GM18867 (cell line): ENCODE results near the gene TNFRSF12A.

Source experiments
- ATAC-seq: cut with Tn5 transposase; IDR thresholded peaks from one replicate; pipeline ENCODE4 v1.9.1; 2021; ENCODE audit warnings: mild to moderate bottlenecking, moderate library complexity; ENCODE audit not compliant: unreplicated experiment

Gene TNFRSF12A

DNA sequence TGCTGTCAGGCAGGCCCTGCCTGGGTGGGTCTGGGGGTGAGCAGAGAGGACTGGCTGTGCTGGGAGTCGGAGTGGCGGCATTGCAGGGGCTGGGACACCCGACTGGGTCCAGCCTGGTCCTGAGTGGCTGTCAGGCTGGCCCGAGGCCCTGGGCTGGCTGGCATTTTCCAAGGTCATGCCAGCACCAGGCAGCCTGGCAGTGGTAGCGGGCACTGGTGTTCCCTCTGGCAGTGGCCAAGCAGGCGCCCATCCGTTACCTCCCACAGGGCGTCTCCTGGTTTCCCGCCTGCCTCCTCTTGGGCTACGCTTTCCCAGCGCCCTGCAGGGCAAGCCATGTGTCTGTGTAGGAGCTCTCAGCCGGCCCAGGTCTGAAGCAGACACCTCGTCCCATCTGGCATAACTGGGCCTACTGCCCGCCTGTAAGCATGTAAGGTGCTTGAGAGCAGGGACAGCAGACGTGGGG, 34.2 kb upstream of the TNFRSF12A start:
- ATAC-seq, result no peak

GRCh38 chr16:2986623-2987188, 33.5 kb upstream of the TNFRSF12A start:
- no peak for ATAC-seq

GRCh38 chr16:2987286-2987685, 32.9 kb upstream of the TNFRSF12A start:
- ATAC-seq, result no peak

DNA sequence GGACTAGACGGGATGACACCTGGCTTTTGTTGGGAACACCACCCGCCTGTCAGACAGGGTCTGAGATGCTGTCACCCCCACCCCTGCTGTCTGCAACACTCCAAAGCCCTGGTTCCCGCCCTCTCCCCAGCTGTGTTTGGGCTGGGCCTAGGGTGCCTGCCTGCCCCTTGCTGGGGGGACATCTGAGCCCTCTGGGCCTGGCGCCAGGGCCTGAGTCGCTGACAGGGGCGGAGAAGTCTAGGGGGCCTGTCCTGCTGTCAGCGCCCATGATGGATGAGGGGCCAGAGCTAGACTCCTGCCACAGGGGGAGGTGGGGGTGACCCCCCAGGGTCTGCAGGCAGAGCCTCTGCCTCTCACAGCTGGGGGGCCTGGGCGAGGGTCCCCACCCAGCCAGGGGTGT, 32.3 kb upstream of the TNFRSF12A start:
- ATAC-seq, result no peak

GRCh38 chr16:2988590-2989099, 31.5 kb upstream of the TNFRSF12A start:
- ATAC-seq, result no peak

DNA sequence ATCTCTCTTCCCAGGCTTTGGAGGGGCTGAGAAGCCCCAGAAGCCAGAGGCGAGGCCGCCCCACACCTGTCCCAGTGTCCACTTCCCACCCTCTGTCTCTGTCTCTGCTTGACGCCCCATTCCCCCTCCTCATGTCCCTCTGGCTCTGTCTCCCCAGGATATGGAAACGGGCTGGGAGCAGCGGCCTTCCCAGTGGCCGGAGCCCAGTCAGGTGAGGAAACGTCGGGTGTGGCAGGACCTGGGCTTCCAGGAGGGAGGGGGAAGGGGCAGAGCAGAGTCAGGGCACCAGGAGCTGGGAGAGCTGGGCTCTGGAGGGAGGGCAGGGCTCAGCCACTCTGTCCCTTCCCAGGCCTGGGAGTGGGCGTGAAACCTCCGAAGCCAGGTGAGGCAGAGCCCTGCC, 29.3 kb upstream of the TNFRSF12A start:
- ATAC-seq, result no peak

- no peak for ATAC-seq
These were observed 28.5 kb upstream of the TNFRSF12A start for GRCh38 chr16:2991566-2992261.

DNA sequence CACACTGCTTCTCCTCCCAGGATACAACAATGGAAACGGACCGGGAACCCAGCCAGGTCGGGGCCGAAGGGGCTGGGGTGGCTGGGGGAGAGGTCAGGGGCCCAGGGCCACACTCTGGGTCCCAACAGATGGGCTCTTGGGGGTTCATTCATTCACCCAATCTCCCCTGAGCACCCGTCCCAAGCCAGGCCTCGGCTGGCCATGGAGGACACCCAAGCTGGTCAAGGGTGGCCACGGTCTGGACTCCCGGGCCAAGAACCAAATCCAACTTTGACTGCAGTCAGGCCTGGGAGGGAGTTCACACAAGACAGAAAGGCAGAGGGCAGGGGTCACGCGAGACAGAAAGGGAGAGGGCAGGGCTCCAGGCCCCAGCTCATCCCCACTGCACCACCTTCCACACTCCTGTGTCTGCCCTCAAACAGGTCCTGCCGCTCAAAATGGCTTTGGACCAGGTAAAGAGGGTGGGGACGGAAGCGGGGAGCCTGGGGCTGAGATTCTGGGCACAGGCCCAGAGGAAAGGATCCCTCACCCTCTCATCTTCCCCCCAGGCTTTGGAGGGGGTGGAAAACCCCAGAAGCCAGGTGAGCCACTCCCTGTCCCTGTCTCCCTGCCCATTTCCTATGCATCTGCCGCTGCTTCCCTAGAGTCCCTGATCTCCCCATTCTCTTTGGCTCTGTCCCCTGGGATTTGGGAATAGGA, 27.6 kb upstream of the TNFRSF12A start:
- no peak for ATAC-seq

DNA sequence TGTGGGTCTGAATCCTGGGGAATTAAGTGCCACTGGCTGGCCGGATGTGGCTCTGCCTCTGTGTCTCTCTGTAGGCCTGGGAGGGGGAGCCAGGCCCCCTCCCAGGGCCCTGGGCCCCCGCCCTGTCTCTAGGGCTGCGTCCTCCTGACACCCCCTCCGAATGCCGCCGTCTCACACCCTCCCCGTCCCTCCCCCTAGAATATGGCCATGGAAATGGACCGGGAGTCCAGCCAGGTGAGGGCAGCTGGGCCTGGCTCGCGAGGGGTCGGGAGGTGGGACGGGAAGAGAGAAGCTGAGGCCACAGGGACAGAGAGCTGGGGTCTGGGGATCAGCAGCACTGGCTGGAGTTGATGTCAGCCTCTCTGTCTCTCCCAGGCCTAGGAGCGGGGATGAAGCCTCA, 23.9 kb upstream of the TNFRSF12A start:
- ATAC-seq, result no peak

- ATAC-seq, result no peak
These were observed 20.2 kb upstream of the TNFRSF12A start for GRCh38 chr16:2999929-3000328.

- no peak for ATAC-seq
These were observed 19.6 kb upstream of the TNFRSF12A start for GRCh38 chr16:3000540-3000939.

DNA sequence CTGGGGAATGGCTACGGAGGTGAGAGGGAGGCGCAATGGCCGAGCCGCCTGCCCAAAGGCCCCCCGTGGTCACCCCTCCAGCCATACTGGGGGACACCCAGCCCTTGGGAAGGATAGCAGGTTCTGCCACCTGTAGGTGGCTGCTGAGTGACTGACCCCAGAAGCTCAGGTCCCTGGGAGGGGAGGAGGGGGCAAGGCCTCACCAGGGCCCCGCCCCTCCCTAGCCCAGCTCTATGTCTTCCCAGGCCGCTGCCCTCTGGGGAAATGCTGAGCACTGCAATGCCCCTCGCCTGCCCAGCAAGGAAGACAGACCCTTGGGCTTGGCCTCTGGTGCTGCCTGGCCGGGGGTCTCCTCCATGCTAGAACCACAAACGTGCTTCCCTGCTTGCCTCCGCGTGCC, 18.9 kb upstream of the TNFRSF12A start:
- ATAC-seq, result no peak

- peak; percentile 94 for ATAC-seq
These were observed 16.4 kb upstream of the TNFRSF12A start for GRCh38 chr16:3003582-3004270.

DNA sequence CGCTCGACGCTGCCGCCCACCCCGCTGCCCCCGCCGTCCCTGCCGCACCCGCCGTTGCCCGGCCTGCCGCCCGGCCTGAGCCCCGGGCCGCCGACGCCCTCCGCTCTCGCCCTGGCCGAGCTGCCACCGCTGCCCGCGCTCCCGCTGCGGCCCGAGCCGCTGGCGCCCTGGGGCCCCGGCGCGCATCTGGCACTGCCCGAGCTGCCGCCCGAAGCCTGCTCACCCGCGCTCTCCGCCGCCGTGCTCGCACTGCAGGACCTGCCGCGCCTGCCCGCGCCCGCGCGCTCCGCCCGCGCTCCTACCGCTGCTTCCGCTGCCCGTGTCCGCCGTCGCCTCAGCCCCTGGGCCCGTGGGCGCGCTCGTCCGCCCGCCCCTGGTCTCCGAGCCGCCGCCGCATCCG, 15.8 kb upstream of the TNFRSF12A start:
- ATAC-seq, result peak; percentile 11

DNA sequence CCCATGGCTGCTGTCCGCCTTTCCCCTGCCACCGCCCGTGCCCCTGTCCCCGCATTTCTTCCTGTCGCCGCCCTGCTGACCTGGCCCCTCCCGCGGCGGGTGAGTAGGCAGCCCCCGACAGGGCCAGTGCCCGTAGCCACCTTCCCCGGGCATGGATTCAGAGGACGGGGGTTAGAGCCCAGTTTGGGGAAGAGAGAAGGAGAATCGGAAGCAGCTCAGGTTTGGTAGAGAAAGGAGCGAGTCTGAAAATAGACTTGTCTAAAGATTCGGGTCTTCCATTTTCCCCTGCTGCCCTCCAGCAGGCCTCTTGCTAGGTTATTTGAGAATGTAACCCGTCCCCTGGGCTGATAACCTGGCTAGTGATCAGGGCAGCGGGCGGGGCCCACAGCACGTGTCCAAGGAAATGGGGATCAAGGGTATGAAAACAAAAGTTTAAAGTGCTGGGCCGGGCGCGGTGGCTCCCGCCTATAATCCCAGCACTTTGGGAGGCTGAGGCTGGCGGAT, 15.3 kb upstream of the TNFRSF12A start:
- ATAC-seq, result no peak

- no peak for ATAC-seq
These were observed 12.9 kb upstream of the TNFRSF12A start for GRCh38 chr16:3007059-3007956.

- no peak for ATAC-seq
These were observed 12.0 kb upstream of the TNFRSF12A start for GRCh38 chr16:3007957-3008689.

- ATAC-seq, result no peak
These were observed 11.5 kb upstream of the TNFRSF12A start for GRCh38 chr16:3008690-3009037.

- ATAC-seq, result no peak
These were observed 10.4 kb upstream of the TNFRSF12A start for GRCh38 chr16:3009568-3010390.
